GM10266 (cell line): Measurements from ENCODE around the gene ZNF652.
A peak's percentile ranks its signal among the peaks of the same experiment; 100 is the strongest.
"Not testable (repeated sequence)": the region's sequence is repeated elsewhere in the genome, so short reads cannot be mapped to it uniquely, and the experiment has no call there.

Experiments
- DNase-seq: peaks from one replicate; pipeline ENCODE4 v3.0.0; 2012; ENCODE audit errors: extremely low spot score
- CTCF ChIP-seq: IDR thresholded peaks from 2 replicates; pipeline ENCODE4 v1.5.1; 2012; ENCODE audit warnings: mild to moderate bottlenecking, low read depth; ENCODE audit not compliant: control insufficient read depth, insufficient read depth; ENCODE audit errors: missing control alignments

The ZNF652 gene

GRCh38 chr17:49292901-49293300, 69.1 kb downstream of the ZNF652 start:
- TF ChIP-seq CTCF, result no peak

GRCh38 chr17:49291929-49292328, 70.1 kb downstream of the ZNF652 start:
- no peak for DNase-seq
- TF ChIP-seq CTCF, result no peak

More at GRCh38 chr17:49292901-49293300, 69.1 kb downstream of the ZNF652 start:
- DNase-seq, result no peak

GRCh38 chr17:49290690-49291359, 71.2 kb downstream of the ZNF652 start:
- TF ChIP-seq CTCF, result peak; percentile 41
- DNase-seq, result peak; percentile 31

- TF ChIP-seq CTCF, result no peak
- no peak for DNase-seq
Measured at GRCh38 chr17:49288388-49288787, 73.7 kb downstream of the ZNF652 start.

GRCh38 chr17:49287481-49287880, 74.6 kb downstream of the ZNF652 start:
- DNase-seq, result no peak
- no peak for TF ChIP-seq CTCF

GRCh38 chr17:49286261-49286973, 75.6 kb downstream of the ZNF652 start:
- not testable (repeated sequence) for DNase-seq

GRCh38 chr17:49285716-49286115, 76.3 kb downstream of the ZNF652 start:
- no peak for TF ChIP-seq CTCF
- no peak for DNase-seq
